Psoas muscle (tissue), 8 donors: ENCODE data around the gene BTN1A1. TPM values are rescaled to one million over a fixed set of nuclear protein-coding genes. Genes with fewer than 3 reads are reported as not detected.
"Not testable (repeated sequence)": the region's sequence is repeated elsewhere in the genome, so short reads cannot be mapped to it uniquely, and the experiment has no call there.

ENCODE experiments used
- ATAC-seq, 4 donors: fragments of 200-7000 bp; cut with Tn5 transposase; one replicate each; pipeline ENCODE4 v1.9.1; 2020; ENCODE audit warnings: moderate library complexity in 3 of 4, mild to moderate bottlenecking in 2 of 4
- DNase-seq, 2 donors: peaks; one replicate each; pipeline ENCODE4 v3.0.0-alpha.2; 2020
- H3K27ac ChIP-seq: fragments of 200-600 bp; one replicate; pipeline ENCODE4 v1.8.0; 2022
- H3K27me3 ChIP-seq, 3 donors: fragments of 200-600 bp in 1 of 3; one replicate each; pipeline versions ENCODE4 v1.6.1 to v1.8.0; 2013 to 2022; ENCODE audit warnings: low read length in 2 of 3, mild to moderate bottlenecking in 2 of 3, moderate library complexity in 1 of 3; ENCODE audit not compliant: insufficient read depth in 3 of 3
- H3K36me3 ChIP-seq, 2 donors: fragments of 200-600 bp in 1 of 2; one replicate each; pipeline versions ENCODE4 v1.6.1 to v1.8.0; 2013 to 2022; ENCODE audit warnings: low read depth in 1 of 2, mild to moderate bottlenecking in 1 of 2, moderate library complexity in 1 of 2; ENCODE audit not compliant: insufficient read depth in 1 of 2
- H3K4me1 ChIP-seq: fragments of 200-600 bp; one replicate; pipeline ENCODE4 v1.8.0; 2022
- H3K4me3 ChIP-seq: fragments of 200-600 bp; one replicate; pipeline ENCODE4 v1.8.0; 2022; ENCODE audit warnings: mild to moderate bottlenecking
- H3K9me3 ChIP-seq: fragments of 200-600 bp; one replicate; pipeline ENCODE4 v1.8.0; 2022
- WGBS, 3 donors: extraction: QIAGEN DNeasy Blood & Tissue Kit; methylation state at CpG; one replicate each; pipeline versions ENCODE4 v1.1.6 to v1.1.7; 2013; 5-methylcytosine and 5-hydroxymethylcytosine counted together
- intact Hi-C, 2 donors: fragments of 100-400 bp; cut with DNase I; formaldehyde crosslinking; loops; one replicate each; pipeline versions ENCODE4 v1.11.0 to v1.14.2; 2022
- polyA plus RNA-seq, 3 donors: library from polyadenylated mRNA; stranded (reverse); fragments of 200-250 nt; gene quantifications; one replicate each; pipeline ENCODE4 v1.2.3, GENCODE V29; 2013
- total RNA-seq, 4 donors: library from RNA; stranded (reverse); fragmentation: NEBNext Ultra II Directional in 2 of 4; extraction: Animal tissue kit (Norgen Biotek cat#: 25700) in 2 of 4; gene quantifications; one replicate each; pipeline versions ENCODE4 v1.2.1 to v1.2.4, GENCODE V29; 2021 to 2023
- TF ChIP-seq, protein P1 (sequence below): fragments of 200-600 bp; IDR thresholded peaks from one replicate; pipeline ENCODE4 v1.8.0; 2022; ENCODE audit warnings: antibody characterized with exemption
- donor health status: healthy with polysubstance abuse.
- donor health status: DM: no; HTN: no; CAD: no; lungs with moderate emphysema.
- donor health status: Bipolar disorder and iron deficiency.
- donor health status: healthy.
- donor health status: DM: yes; HTN: yes; CAD: no.
- donor health status: DM: no; HTN: no; CAD: no.
- donor health status: DM: no; HTN: no; CAD: no.
- donor health status: DM: yes; HTN: yes; CAD: no.

The BTN1A1 gene
- total and polyA plus RNA-seq, 7 donors = not detected

DNA sequence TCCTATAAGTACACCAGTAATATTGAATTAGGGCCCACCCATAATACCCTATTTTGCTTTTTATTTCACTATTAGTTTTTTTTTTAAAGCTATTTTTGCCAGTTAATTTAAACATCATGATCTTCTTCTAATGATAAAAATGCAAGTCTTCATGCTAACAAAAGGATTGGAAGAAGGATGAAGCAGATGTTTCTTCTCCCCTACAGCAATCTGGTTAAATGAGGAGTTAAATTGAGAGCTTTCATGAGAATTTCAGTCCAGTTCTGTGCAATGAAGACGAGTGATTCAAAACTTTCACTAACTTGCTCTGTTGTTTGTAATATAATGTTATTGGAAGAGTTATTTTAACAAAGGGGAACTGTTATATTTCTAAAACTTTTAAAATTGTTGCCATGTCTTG is 41.5 kb downstream of the BTN1A1 start:
- 56 to 76% (median 71%) methylated on average over 1 of the region's 1 CpG for WGBS, 3 donors
- Histone ChIP-seq H3K36me3 (peaks cover 5 to 50% of the 10 kb centered on the region in 2 donors), H3K27ac (no peak overlapping the region), H3K9me3 (no peaks in the 10 kb centered on the region), H3K27me3 (no peaks in the 10 kb centered on the region), H3K4me3 (no peak overlapping the region), H3K4me1 (peaks cover 5% of the 10 kb centered on the region)
- intact Hi-C loops = no loop called here
- TF ChIP-seq, protein P1, sequence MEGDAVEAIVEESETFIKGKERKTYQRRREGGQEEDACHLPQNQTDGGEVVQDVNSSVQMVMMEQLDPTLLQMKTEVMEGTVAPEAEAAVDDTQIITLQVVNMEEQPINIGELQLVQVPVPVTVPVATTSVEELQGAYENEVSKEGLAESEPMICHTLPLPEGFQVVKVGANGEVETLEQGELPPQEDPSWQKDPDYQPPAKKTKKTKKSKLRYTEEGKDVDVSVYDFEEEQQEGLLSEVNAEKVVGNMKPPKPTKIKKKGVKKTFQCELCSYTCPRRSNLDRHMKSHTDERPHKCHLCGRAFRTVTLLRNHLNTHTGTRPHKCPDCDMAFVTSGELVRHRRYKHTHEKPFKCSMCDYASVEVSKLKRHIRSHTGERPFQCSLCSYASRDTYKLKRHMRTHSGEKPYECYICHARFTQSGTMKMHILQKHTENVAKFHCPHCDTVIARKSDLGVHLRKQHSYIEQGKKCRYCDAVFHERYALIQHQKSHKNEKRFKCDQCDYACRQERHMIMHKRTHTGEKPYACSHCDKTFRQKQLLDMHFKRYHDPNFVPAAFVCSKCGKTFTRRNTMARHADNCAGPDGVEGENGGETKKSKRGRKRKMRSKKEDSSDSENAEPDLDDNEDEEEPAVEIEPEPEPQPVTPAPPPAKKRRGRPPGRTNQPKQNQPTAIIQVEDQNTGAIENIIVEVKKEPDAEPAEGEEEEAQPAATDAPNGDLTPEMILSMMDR = no peak
- ATAC-seq = no peak
- DNase-seq = no peak

DNA sequence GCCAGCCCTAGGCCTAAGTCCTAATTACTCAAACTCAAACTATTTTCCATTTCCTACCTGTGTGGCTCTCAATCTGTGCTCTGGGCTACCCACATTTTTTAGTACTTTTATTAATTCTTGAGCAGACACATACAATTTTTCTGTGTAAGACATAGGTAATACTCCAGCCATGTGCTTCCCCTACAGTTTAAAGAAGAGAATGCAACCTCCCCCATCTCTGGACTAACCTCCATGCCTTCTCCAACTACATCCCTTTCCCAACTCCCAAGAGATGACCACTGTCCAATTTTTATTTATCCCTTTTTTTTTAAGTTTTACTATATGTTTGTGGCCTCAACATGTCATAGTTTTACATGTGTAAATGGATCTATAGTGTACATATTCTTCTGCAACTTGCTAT is 43.9 kb downstream of the BTN1A1 start:
- H3K4me1 ChIP-seq = peaks cover 4% of the 10 kb centered on the region
- H3K27me3 ChIP-seq = no peaks in the 10 kb centered on the region
- H3K27ac ChIP-seq = no peak overlapping the region
- DNase-seq (no peak), ATAC-seq (peak in 1 of 4 donors; percentile 50)
- H3K36me3 ChIP-seq = peaks cover 5 to 52% of the 10 kb centered on the region in 2 donors
- no peaks in the 10 kb centered on the region for H3K9me3 ChIP-seq
- TF ChIP-seq, protein P1 = peak; percentile 13
- intact Hi-C loops = no loop called here
- H3K4me3 ChIP-seq = no peak overlapping the region

DNA sequence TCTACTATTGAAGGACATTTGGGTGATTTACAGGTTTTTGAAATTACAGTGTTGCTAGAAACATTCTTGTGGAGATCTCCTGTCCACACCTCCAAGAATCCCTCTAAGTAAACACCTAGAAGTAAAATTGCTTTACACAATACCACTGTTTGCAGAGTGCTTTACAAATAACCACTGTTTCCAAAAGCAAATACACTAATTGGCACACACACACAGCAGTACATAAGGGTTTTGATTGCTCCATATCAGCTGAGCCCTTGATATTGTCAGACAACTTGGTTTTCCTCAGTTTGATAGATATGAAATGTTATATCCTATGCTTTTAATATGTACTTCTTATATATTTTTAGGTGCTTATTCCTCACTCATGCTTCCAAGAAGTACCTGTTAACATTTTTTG is 44.4 kb downstream of the BTN1A1 start:
- Histone ChIP-seq H3K4me3 (no peak overlapping the region), H3K36me3 (peaks cover 5 to 52% of the 10 kb centered on the region in 2 donors), H3K27ac (no peak overlapping the region), H3K9me3 (no peaks in the 10 kb centered on the region), H3K4me1 (no peaks in the 10 kb centered on the region), H3K27me3 (no peaks in the 10 kb centered on the region)
- ATAC-seq = no peak
- no peak for DNase-seq
- TF ChIP-seq, protein P1 = no peak
- intact Hi-C loops = no loop called here

DNA sequence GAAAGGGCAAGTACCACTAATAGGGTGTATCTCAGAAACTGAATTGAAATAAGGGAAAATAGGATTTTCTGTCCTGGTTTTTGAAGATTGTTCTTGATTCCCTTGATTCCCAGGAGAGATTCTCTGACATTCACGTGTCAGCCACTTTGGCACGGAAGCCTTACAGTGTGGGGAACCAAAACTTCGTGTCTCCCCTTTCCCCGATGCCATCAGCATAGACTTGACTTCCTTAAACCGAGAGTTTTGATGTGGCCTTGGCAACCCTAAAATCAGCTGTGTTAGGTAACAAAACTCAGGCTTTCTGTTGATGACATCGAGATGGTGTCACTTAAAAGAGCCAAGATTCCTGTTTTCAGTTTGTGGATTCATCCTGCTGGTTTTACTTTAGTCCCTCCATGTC is 45.5 kb downstream of the BTN1A1 start:
- Histone ChIP-seq H3K27ac (no peak overlapping the region), H3K36me3 (peaks cover 5 to 48% of the 10 kb centered on the region in 2 donors), H3K4me3 (no peak overlapping the region), H3K4me1 (peaks cover 3% of the 10 kb centered on the region), H3K9me3 (no peaks in the 10 kb centered on the region), H3K27me3 (no peaks in the 10 kb centered on the region)
- TF ChIP-seq, protein P1 = no peak
- ATAC-seq = no peak
- intact Hi-C loops = no loop called here
- 80 to 82% (median 82%) methylated on average over 6 of the region's 6 CpGs for WGBS, 3 donors
- DNase-seq = no peak

DNA sequence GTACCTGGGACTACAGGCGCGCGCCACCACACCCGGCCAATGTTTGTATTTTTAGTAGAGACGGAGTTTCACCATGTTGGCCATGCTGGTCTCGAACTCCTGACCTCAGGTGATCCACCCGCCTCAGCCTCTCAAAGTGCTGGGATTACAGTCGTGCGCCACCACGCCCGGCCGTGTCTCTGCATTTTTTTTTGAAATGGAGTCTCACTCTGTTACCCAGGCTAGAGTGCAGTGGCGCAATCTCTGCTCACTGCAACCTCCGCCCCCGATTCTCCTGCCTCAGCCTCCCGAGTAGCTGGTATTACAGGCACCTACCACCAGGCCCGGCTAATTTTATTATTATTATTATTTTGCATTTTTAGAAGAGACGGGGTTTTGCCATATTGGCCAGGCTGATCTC is 47.3 kb downstream of the BTN1A1 start:
- 94 to 97% (median 96%) methylated on average over 18 of the region's 18 CpGs for WGBS, 3 donors

More for the DNA sequence above, 47.3 kb downstream of the BTN1A1 start:
- H3K9me3 ChIP-seq, DNase-seq, ATAC-seq, intact Hi-C loops, H3K27me3 ChIP-seq, H3K4me3 ChIP-seq, H3K27ac ChIP-seq, H3K4me1 ChIP-seq: not testable (repeated sequence)
- peaks cover 5 to 39% of the 10 kb centered on the region in 2 donors for H3K36me3 ChIP-seq
